H9 (cell line): ENCODE data around the gene NRP1. TPM values are rescaled to one million over a fixed set of nuclear protein-coding genes. Genes with fewer than 3 reads are reported as not detected.

ENCODE experiments used
- DNase-seq: peaks from one replicate; pipeline ENCODE4 v3.0.0-alpha.2; 2017
- H2AFZ ChIP-seq: one replicate; pipeline ENCODE4 v1.6.1; 2013; ENCODE audit warnings: mild to moderate bottlenecking, low read length, control low read depth, moderate library complexity
- H2AK5ac ChIP-seq: 2 replicates; pipeline ENCODE4 v1.6.1; 2013; ENCODE audit warnings: low read length, control low read depth, mixed read lengths; ENCODE audit not compliant: insufficient read length
- H2BK120ac ChIP-seq: one replicate; pipeline ENCODE4 v1.6.1; 2013; ENCODE audit warnings: low read depth, mild to moderate bottlenecking, low read length, control low read depth, inconsistent platforms; ENCODE audit not compliant: poor library complexity, severe bottlenecking
- H2BK12ac ChIP-seq: 2 replicates; pipeline ENCODE4 v1.6.1; 2013; ENCODE audit warnings: low read length, control low read depth, mixed read lengths, low read depth; ENCODE audit not compliant: insufficient read length
- H2BK15ac ChIP-seq: 2 replicates; pipeline ENCODE4 v1.6.1; 2013; ENCODE audit warnings: low read depth, low read length, control low read depth
- H2BK20ac ChIP-seq: one replicate; pipeline ENCODE4 v1.6.1; 2013; ENCODE audit warnings: low read depth, mild to moderate bottlenecking, low read length, control low read depth, inconsistent platforms; ENCODE audit not compliant: poor library complexity, severe bottlenecking
- H2BK5ac ChIP-seq: 2 replicates; pipeline ENCODE4 v1.6.1; 2013; ENCODE audit warnings: low read length, control low read depth, mixed read lengths; ENCODE audit not compliant: insufficient read length
- H3K14ac ChIP-seq: 2 replicates; pipeline ENCODE4 v1.6.1; 2013; ENCODE audit warnings: low read length, control low read depth; ENCODE audit not compliant: insufficient read depth
- H3K18ac ChIP-seq: 2 replicates; pipeline ENCODE4 v1.6.1; 2013; ENCODE audit warnings: low read depth, mild to moderate bottlenecking, mixed read lengths, low read length, control low read depth; ENCODE audit not compliant: insufficient read length
- H3K23ac ChIP-seq: 2 replicates; pipeline ENCODE4 v1.6.1; 2013; ENCODE audit warnings: low read length, control low read depth, mixed read lengths, low read depth; ENCODE audit not compliant: insufficient read length
- H3K23me2 ChIP-seq: 2 replicates; pipeline ENCODE4 v1.6.1; 2013; ENCODE audit warnings: low read depth, mild to moderate bottlenecking, mixed read lengths, low read length, control low read depth; ENCODE audit not compliant: insufficient read length, poor library complexity, severe bottlenecking
- H3K27ac ChIP-seq: 2 replicates; pipeline ENCODE4 v1.5.1; 2013; ENCODE audit warnings: low read length, control low read depth, mixed read lengths, low read depth; ENCODE audit not compliant: insufficient read length
- H3K27me3 ChIP-seq: 2 replicates; pipeline ENCODE4 v1.6.1; 2013; ENCODE audit warnings: low read length, control low read depth, inconsistent platforms; ENCODE audit not compliant: insufficient read depth
- H3K4ac ChIP-seq: 2 replicates; pipeline ENCODE4 v1.6.1; 2013; ENCODE audit warnings: low read depth, mild to moderate bottlenecking, control low read depth, inconsistent platforms, low read length, moderate library complexity
- H3K4me1 ChIP-seq: 2 replicates; pipeline ENCODE4 v1.6.1; 2013; ENCODE audit warnings: low read length, control low read depth, inconsistent platforms; ENCODE audit not compliant: insufficient read depth
- H3K4me2 ChIP-seq: 2 replicates; pipeline ENCODE4 v1.6.1; 2013; ENCODE audit warnings: low read length, control low read depth, mixed read lengths; ENCODE audit not compliant: insufficient read length, insufficient read depth
- H3K56ac ChIP-seq: 2 replicates; pipeline ENCODE4 v1.6.1; 2013; ENCODE audit warnings: low read depth, mild to moderate bottlenecking, mixed read lengths, low read length, control low read depth; ENCODE audit not compliant: insufficient read length
- H3K79me1 ChIP-seq: 2 replicates; pipeline ENCODE4 v1.6.1; 2013; ENCODE audit warnings: low read depth, mild to moderate bottlenecking, moderate library complexity, low read length, control low read depth, inconsistent platforms; ENCODE audit not compliant: insufficient read depth, poor library complexity, severe bottlenecking
- H3K79me2 ChIP-seq: 2 replicates; pipeline ENCODE4 v1.6.1; 2013; ENCODE audit warnings: low read length, control low read depth, inconsistent platforms; ENCODE audit not compliant: insufficient read depth
- H3K9ac ChIP-seq: 2 replicates; pipeline ENCODE4 v1.6.1; 2013; ENCODE audit warnings: low read length, control low read depth, mixed read lengths; ENCODE audit not compliant: insufficient read length; ENCODE audit errors: extremely low read depth
- H3K9me3 ChIP-seq: one replicate; pipeline ENCODE4 v1.6.1; 2013; ENCODE audit warnings: low read depth, low read length, inconsistent platforms; ENCODE audit not compliant: control insufficient read depth
- H3T11ph ChIP-seq: one replicate; pipeline ENCODE4 v1.6.1; 2013; ENCODE audit warnings: mild to moderate bottlenecking, low read length, control low read depth, inconsistent platforms
- H4K20me1 ChIP-seq: one replicate; pipeline ENCODE4 v1.6.1; 2013; ENCODE audit not compliant: control insufficient read depth, insufficient read length, insufficient read depth
- H4K5ac ChIP-seq: 2 replicates; pipeline ENCODE4 v1.6.1; 2013; ENCODE audit warnings: low read depth, mild to moderate bottlenecking, mixed read lengths, low read length, control low read depth; ENCODE audit not compliant: insufficient read length
- H4K8ac ChIP-seq: replicated peaks from 2 replicates; pipeline ENCODE4 v1.6.1; 2013; ENCODE audit warnings: low read length, control low read depth, mixed read lengths, low read depth; ENCODE audit not compliant: insufficient read length
- H4K91ac ChIP-seq: 2 replicates; pipeline ENCODE4 v1.6.1; 2013; ENCODE audit warnings: low read depth, mild to moderate bottlenecking, moderate library complexity, mixed read lengths, low read length, control low read depth; ENCODE audit not compliant: insufficient read length
- H3K27ac Mint-ChIP-seq, 3 experiments: 2 replicates in 2 of 3; 3 replicates in 1 of 3; pipeline ENCODE4 v1.8.0; 2020 to 2021; ENCODE audit warnings: mixed read lengths in 3 of 3, mild to moderate bottlenecking in 1 of 3, moderate library complexity in 1 of 3
- H3K27me3 Mint-ChIP-seq: 2 replicates; pipeline ENCODE4 v1.8.0; 2021; ENCODE audit warnings: low read depth, mild to moderate bottlenecking, moderate library complexity, mixed read lengths
- H3K36me3 Mint-ChIP-seq, 3 experiments: 2 replicates in 2 of 3; 3 replicates in 1 of 3; pipeline ENCODE4 v1.8.0; 2020 to 2021; ENCODE audit warnings: low read depth in 3 of 3, mixed read lengths in 3 of 3; ENCODE audit not compliant: insufficient read depth in 1 of 3
- H3K4me1 Mint-ChIP-seq, 2 experiments: 2 replicates each; pipeline ENCODE4 v1.8.0; 2020; ENCODE audit warnings: mixed read lengths in 2 of 2
- H3K4me3 Mint-ChIP-seq, 2 experiments: 2 replicates in 1 of 2; 3 replicates in 1 of 2; pipeline ENCODE4 v1.8.0; 2020 to 2021; ENCODE audit warnings: mild to moderate bottlenecking in 2 of 2, mixed read lengths in 2 of 2, moderate library complexity in 1 of 2
- H3K9me3 Mint-ChIP-seq, 2 experiments: 2 replicates in 1 of 2; 3 replicates in 1 of 2; pipeline ENCODE4 v1.8.0; 2020; ENCODE audit warnings: mild to moderate bottlenecking in 2 of 2, mixed read lengths in 2 of 2, moderate library complexity in 1 of 2
- WGBS: extraction: QIAGEN DNeasy Blood & Tissue Kit; methylation state at CpG from one replicate; pipeline ENCODE4 v1.1.7; 2013; ENCODE audit warnings: missing lambda C conversion rate, low lambda C conversion rate, mixed read lengths; ENCODE audit not compliant: insufficient read length; ENCODE audit errors: extremely low coverage; 5-methylcytosine and 5-hydroxymethylcytosine counted together
- total RNA-seq: library from RNA; stranded (reverse); gene quantifications from 2 replicates; pipeline ENCODE4 v1.2.1, GENCODE V29; 2021
- TF ChIP-seq, protein P1 (sequence below): fragments of 200-600 bp; sonication (generic); conservative IDR thresholded peaks from 3 replicates; pipeline ENCODE4 v1.8.0; 2021; ENCODE audit warnings: antibody characterized with exemption, mild to moderate bottlenecking

NRP1 gene
- total RNA-seq, 1 experiment from 2014 or later: 4.6 TPM

DNA sequence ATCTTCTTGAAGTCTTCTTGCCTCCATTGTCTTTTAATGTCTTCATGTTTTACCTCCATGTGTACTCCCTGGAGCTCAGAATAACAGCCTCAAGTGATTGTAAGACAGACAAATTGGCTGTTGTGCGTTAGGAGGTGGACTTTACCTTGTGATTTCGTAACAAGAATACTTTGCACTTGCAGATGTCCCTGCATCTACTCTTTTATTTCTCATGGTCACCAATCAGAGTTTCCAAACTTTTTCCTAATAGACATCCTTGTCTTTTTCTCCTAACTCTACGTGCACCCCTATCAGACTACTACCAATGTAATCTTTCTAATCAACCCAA is 172.3 kb downstream of the NRP1 start:
- H3K79me1 ChIP-seq: no peaks in the 10 kb centered on the region
- Mint-ChIP-seq H3K4me1 (peaks cover 34 to 36% of the 10 kb centered on the region in 2 experiments), H3K9me3 (no peaks in the 10 kb centered on the region), H3K27me3 (no peaks in the 10 kb centered on the region), H3K27ac (no peak overlapping the region), H3K36me3 (no peaks in the 10 kb centered on the region), H3K4me3 (no peak overlapping the region)
- no peak overlapping the region for H2AFZ ChIP-seq
- H3K56ac ChIP-seq: no peak overlapping the region
- no peak overlapping the region for H2AK5ac ChIP-seq
- no peak overlapping the region for H4K8ac ChIP-seq
- H3K79me2 ChIP-seq: no peaks in the 10 kb centered on the region
- H3K9me3 ChIP-seq: no peaks in the 10 kb centered on the region
- H3T11ph ChIP-seq: no peak overlapping the region
- no peak overlapping the region for H3K18ac ChIP-seq
- no peak overlapping the region for H4K5ac ChIP-seq
- H3K14ac ChIP-seq: no peak overlapping the region
- no peaks in the 10 kb centered on the region for H3K27me3 ChIP-seq
- no peaks in the 10 kb centered on the region for H4K20me1 ChIP-seq
- no peak overlapping the region for H3K9ac ChIP-seq
- no peak overlapping the region for H2BK20ac ChIP-seq
- no peak overlapping the region for H3K4ac ChIP-seq
- H2BK12ac ChIP-seq: no peak overlapping the region
- no peak overlapping the region for H3K23ac ChIP-seq
- no peak overlapping the region for H4K91ac ChIP-seq
- TF ChIP-seq, protein P1, sequence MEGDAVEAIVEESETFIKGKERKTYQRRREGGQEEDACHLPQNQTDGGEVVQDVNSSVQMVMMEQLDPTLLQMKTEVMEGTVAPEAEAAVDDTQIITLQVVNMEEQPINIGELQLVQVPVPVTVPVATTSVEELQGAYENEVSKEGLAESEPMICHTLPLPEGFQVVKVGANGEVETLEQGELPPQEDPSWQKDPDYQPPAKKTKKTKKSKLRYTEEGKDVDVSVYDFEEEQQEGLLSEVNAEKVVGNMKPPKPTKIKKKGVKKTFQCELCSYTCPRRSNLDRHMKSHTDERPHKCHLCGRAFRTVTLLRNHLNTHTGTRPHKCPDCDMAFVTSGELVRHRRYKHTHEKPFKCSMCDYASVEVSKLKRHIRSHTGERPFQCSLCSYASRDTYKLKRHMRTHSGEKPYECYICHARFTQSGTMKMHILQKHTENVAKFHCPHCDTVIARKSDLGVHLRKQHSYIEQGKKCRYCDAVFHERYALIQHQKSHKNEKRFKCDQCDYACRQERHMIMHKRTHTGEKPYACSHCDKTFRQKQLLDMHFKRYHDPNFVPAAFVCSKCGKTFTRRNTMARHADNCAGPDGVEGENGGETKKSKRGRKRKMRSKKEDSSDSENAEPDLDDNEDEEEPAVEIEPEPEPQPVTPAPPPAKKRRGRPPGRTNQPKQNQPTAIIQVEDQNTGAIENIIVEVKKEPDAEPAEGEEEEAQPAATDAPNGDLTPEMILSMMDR: no peak
- DNase-seq: no peak
- no peak overlapping the region for H2BK120ac ChIP-seq
- no CpG with 5 or more reads among the region's 3 CpGs for WGBS
- no peak overlapping the region for H2BK5ac ChIP-seq
- H3K27ac ChIP-seq: no peak overlapping the region
- no peak overlapping the region for H3K4me2 ChIP-seq
- no peaks in the 10 kb centered on the region for H3K23me2 ChIP-seq
- no peak overlapping the region for H2BK15ac ChIP-seq
- peaks cover 11% of the 10 kb centered on the region; the same call in 1 of the 2 replicates for H3K4me1 ChIP-seq
